Jurkat, Clone E6-1 (cell line): ENCODE measurements around the gene PLXNB3.

Experiments
- DNase-seq: peaks from one replicate; pipeline ENCODE4 v3.0.0-alpha.2; 2011; ENCODE audit warnings: low read depth, low spot score
- H3K4me3 ChIP-seq: 2 replicates; pipeline ENCODE4 v1.5.1; 2011; ENCODE audit warnings: mild to moderate bottlenecking, low read length, control low read depth, moderate library complexity

PLXNB3 gene

DNA sequence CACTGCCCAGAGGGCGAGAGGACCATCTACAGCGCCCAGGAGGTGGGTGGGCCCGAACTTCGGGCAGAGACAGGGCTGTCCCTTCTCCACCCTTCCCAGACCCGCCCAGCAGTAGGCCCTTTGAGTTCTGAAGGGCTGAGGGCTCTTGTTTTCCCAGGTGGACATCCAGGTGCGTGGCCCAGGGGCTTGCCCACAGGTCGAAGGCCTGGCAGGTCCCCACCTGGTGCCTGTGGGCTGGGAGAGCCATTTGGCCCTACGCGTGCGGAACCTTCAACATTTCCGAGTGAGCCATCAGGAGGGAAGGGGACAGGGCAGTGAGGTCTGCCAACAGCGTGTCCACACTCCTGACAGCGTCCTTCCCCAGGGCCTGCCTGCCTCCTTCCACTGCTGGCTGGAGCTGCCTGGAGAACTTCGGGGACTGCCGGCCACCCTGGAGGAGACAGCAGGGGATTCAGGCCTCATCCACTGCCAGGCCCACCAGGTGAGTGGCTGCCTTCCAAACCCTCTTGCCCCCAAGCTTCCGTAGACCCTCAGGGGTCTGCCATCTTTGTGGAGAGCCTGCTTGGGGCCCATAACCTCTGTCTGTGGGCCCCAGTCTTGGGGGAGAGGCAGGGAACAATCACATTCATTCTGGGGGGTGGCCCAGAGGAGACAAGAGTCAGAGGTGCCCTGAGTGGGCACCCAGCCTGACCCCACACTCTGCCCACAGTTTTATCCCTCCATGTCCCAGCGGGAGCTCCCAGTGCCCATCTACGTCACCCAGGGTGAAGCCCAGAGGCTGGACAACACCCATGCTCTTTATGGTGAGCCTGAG is 6.8 kb downstream of the PLXNB3 start:
- no peak for DNase-seq
- H3K4me3 ChIP-seq: no peak overlapping the region

DNA sequence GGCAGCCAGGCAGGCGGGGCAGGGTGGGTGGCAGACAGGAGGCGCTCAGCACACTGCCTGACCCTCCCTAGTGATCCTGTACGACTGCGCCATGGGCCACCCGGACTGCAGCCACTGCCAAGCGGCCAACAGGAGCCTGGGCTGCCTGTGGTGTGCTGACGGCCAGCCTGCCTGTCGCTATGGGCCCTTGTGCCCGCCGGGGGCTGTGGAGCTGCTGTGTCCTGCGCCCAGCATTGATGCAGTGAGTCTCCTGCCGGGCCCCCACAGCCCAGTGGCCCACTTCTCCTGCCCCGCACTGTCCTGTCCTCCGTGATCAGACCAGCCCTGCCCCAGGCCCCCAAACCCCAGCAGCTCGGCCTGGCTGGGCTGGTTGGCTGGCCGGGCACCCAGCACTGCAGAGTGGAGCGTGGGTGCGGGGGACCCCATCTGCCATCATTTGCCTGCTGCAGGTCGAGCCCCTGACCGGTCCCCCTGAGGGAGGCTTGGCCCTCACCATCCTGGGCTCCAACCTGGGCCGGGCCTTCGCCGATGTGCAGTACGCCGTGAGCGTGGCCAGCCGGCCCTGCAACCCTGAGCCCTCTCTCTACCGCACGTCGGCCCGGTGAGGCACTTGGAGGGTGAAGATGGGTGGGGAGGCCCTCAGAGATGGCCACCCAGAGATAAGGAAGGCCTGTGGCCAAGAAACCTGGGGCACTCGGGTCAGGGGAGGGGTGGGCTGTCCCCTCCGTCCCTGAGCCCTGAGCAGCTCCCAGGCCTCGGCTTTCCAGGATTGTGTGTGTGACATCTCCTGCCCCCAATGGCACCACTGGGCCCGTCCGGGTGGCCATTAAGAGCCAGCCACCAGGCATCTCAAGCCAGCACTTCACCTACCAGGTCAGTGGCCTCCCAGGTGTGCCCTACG is 7.6 kb downstream of the PLXNB3 start:
- H3K4me3 ChIP-seq: no peak overlapping the region
- DNase-seq: no peak

DNA sequence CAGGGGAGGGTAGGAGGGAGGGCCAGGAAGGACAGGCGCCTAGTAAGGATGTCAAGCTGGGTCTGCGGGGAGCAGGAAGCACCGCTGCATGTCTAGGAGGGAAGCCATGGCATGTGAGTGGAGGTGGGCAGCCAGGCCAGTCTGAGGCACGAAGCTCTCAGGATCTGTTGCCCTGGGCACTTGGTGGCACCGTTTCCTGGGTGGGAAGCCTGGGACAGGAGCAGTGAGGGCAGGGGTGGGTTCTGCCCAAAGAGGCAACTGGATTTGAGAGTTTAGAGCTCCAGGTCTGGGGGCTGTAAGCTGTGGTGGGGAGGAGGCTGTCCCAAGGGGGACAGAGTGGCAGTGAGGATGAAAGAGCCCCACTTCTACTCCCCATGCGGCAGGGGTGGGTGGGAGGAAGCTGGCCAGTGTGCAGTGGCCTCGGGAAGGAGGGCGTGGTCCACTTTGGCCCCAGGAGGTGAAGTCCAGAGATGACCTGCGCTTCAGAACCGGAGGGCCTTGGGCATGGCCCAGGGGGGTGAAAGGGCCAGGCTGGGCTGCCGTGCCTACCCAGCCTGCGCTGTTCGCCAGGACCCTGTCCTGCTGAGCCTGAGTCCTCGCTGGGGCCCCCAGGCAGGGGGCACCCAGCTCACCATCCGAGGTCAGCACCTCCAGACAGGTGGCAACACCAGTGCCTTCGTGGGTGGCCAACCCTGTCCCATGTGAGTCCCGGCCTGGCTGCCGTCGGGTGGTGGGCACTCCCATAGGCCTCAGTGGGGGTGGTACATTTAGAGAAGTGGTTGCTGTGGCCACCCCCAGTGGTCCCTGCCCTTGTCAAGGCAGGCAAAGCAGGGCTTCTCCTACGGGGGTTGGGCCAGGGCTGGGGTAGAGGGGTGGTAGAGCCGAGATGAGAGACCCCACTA is 8.5 kb downstream of the PLXNB3 start:
- H3K4me3 ChIP-seq: no peak overlapping the region

DNA sequence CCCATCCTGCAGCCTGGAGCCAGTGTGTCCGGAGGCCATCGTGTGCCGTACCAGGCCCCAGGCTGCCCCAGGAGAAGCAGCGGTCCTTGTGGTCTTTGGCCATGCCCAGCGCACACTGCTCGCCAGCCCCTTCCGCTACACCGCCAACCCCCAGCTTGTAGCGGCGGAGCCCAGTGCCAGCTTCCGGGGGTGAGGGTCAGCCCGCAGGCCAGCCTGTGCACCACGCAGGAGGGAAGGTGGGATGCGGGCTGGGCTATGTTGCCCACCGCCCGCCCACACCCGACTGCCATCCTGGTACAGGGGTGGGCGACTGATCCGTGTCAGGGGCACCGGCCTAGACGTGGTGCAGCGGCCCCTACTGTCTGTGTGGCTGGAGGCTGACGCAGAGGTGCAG is 9.2 kb downstream of the PLXNB3 start:
- DNase-seq: no peak

More for the DNA sequence above, 8.5 kb downstream of the PLXNB3 start:
- DNase-seq: no peak

DNA sequence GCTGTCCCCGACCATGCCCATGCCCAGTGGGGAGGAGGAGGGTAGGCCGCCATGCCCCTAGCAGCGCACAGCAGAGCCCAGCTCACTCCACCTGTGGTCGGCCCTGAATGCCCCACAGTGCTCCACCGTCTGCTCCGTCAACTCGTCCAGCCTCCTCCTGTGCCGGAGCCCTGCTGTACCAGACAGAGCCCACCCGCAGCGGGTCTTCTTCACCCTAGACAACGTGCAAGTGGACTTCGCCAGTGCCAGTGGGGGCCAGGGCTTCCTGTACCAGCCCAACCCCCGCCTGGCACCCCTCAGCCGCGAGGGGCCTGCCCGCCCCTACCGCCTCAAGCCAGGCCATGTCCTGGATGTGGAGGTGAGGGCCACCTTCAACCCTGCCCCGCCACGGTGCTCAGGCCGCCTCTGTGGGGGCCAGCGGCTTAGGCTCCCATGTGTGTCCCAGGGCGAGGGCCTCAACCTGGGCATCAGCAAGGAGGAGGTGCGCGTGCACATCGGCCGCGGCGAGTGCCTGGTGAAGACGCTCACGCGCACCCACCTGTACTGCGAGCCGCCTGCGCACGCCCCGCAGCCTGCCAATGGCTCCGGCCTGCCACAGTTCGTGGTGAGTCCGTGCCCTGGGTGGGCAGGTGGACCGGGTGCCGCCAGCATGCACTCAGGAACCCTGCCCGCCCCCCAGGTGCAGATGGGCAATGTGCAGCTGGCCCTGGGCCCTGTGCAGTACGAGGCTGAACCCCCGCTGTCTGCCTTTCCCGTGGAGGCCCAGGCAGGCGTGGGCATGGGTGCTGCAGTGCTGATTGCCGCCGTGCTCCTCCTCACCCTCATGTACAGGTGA is 9.9 kb downstream of the PLXNB3 start:
- DNase-seq: no peak
- H3K4me3 ChIP-seq: no peak overlapping the region

More for the DNA sequence above, 9.2 kb downstream of the PLXNB3 start:
- H3K4me3 ChIP-seq: no peak overlapping the region

DNA sequence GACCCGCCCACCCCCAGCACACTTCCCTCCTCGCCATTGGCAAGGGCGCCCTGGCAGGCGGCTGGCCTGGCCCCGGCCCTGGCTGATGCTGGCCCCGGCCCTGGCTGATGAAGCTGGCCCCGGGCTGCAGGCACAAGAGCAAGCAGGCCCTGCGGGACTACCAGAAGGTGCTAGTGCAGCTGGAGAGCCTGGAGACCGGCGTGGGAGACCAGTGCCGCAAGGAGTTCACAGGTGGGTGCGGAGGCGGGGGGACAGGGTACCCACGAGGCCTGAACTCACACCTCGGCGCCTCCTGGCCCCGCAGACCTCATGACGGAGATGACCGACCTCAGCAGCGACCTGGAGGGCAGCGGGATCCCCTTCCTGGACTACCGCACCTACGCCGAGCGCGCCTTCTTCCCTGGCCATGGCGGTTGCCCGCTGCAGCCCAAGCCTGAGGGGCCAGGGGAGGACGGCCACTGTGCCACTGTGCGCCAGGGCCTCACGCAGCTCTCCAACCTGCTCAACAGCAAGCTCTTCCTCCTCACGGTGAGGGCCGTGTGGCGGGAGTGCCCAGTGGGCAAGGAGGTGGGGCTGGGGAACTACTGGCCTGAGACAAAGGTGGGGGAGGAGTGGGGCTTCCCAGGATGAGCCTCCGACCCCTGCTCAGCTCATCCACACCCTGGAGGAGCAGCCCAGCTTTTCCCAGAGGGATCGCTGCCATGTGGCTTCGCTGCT is 10.7 kb downstream of the PLXNB3 start:
- H3K4me3 ChIP-seq: no peak overlapping the region

DNA sequence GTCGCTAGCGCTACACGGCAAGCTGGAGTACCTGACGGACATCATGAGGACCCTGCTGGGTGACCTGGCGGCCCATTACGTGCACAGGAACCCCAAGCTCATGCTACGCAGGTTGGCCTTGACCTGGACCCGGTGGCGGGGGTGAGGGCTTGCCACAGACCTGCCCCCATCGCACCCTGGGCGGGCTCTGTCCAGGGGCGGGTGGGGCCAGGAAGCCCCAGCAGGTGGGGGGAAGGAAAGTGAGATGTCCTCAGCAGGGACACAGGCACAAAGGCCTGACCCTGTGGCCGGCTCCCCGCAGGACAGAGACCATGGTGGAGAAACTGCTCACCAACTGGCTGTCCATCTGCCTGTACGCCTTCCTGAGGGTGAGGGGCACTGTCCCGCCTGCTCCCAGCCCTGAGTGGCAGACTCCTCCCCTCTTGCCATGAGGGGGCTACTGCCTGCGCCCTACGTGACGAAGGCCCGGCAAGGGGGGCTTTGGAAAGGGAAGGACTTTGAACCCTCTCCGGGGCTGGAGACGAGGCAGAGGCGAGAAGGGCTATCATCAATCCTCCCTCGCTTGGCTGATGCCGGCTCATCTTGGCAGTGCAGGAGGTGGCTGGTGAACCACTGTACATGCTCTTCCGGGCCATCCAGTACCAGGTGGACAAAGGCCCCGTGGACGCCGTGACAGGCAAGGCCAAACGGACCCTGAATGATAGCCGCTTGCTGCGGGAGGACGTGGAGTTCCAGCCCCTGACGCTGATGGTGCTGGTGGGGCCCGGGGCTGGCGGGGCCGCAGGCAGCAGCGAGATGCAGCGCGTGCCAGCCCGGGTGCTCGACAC is 11.5 kb downstream of the PLXNB3 start:
- no peak overlapping the region for H3K4me3 ChIP-seq
- no peak for DNase-seq

More for the DNA sequence above, 10.7 kb downstream of the PLXNB3 start:
- no peak for DNase-seq

DNA sequence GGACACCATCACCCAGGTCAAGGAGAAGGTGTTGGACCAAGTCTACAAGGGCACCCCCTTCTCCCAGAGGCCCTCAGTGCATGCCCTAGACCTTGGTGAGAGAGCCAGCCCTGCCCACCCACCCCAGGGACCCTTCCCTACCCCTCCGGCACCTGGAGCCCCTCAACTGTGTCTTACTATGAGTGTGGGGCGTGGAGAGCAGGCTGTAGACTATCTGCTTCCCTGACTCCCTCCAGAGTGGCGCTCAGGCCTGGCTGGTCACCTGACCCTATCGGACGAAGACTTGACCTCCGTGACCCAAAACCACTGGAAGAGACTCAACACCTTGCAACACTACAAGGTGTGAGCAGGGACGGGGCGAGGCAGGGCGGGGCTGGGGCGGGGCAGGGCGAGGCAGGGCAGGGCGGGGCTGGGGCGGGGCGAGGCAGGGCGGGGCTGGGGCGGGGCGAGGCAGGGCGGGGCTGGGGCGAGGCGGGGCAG is 12.1 kb downstream of the PLXNB3 start:
- DNase-seq: no peak

DNA sequence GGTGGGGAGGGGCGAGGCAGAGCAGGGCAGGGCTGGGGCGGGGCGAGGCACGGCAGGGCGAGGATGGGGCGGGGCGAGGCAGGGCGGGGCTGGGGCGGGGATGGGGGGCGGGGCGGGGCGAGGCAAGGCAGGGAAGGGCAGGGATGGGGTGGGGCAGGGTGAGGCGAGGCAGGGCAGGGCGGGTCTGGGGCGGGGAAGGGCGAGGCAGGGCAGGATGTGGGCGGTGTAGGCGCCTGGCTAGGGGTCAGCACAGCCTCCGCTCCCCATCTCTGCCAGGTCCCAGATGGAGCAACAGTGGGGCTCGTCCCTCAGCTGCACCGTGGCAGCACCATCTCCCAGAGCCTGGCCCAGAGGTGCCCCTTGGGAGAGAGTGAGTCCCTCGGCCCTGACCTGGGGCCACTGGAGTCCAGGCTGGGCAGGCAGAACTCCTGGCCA is 12.6 kb downstream of the PLXNB3 start:
- H3K4me3 ChIP-seq: no peak overlapping the region
- DNase-seq: no peak

More for the DNA sequence above, 12.1 kb downstream of the PLXNB3 start:
- no peak overlapping the region for H3K4me3 ChIP-seq

DNA sequence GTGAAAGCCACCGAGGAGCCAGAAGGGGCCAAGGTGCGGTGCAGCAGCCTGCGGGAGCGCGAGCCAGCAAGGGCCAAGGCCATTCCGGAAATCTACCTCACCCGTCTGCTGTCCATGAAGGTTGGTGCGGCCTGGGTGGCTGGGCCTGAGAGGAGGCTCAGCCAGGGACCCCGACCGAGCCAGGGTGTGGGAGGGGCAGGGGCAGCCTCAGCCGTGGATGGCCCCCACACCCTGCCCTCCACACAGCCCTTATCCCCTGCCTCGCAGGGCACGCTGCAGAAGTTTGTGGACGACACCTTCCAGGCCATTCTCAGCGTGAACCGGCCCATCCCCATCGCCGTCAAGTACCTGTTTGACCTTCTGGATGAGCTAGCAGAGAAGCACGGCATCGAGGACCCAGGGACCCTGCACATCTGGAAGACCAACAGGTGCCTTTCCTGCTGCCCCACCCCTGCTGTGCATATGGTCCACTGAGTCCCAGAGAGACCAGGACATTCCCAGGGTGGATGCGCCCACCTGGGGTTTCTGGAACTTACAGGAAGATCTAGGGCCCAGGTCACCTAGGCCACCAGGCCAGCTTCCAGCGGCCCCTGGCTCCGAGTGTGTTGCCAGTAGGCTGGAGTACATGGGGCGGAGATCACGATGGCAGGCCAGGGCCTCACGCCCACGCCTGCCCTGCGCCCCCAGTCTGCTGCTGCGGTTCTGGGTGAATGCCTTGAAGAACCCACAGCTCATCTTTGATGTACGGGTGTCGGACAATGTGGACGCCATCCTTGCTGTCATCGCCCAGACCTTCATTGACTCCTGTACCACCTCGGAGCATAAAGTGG is 13.4 kb downstream of the PLXNB3 start:
- no peak for DNase-seq
- no peak overlapping the region for H3K4me3 ChIP-seq

DNA sequence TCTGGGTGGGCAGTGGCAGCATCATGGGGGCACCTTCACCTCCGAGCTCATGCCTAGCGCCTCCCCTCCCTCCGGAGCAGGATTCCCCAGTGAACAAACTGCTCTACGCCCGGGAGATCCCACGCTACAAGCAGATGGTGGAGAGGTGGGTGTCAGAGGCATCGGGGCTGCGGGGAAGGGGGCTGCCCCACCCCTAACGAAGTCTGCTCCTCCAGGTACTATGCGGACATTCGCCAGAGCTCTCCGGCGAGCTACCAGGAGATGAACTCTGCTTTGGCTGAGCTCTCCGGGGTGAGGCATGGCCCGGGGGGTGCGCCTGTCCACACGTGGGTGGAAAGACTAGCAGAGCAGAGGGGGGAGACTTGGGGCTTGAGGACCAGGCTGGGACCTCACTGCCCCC is 14.1 kb downstream of the PLXNB3 start:
- DNase-seq: no peak
- H3K4me3 ChIP-seq: no peak overlapping the region

DNA sequence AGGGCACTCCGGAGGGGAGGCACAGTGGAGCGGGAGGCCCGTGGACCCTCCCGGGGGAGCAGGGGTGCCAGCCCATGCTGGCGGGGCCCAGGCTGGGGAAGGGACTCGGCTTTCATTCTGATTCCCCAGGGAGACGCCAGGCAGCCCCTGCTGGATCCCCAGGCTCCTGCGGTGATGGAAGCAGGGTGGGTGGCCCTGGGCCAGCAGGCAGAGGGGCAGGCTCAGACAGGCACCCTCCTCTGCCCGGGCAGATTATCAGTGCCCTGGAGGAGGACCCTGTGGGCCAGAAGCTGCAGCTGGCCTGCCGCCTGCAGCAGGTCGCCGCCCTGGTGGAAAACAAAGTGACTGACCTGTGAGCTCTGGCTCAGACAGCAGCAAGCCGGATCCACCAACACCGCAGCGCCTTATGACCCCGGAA is 14.6 kb downstream of the PLXNB3 start:
- no peak for DNase-seq
- no peak overlapping the region for H3K4me3 ChIP-seq

DNA sequence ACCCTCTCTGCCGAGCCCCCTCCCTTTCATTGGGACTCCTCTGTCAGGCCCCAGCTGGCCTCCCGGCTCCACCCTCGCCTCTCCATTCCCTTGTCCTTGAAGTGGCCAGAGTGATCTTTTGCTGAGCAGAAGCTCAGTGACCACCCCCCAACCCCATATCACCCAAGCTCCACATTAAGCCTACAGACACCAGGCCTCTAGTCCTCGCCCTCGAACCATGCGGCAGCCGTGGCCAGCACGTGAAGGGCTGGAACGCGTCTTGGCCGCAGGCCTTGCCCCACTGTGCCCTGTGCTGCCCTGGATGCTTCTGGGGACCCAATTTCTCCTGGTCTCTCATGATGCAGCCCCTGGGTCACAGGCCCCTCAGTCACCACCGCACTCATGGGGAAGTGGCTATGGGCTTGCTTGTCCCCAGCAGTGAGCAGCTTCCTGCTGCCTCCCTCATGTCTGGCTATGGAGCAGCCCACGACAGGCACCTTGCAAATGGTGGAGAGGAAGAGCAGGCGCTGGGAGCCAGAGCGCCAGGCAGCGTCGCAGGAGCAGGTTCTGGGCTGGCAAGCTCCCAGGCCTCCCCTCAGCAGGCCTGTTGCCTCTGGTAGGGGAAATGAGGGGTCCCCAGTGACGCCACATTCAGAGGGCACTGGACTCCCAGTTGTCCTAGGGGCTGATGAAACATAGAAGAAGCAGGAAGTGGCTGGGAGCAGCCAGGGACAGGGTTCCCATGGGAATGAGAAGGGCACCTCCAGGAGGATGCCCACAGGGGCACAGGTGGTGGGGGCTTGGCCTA is 16.0 kb downstream of the PLXNB3 start:
- no peak overlapping the region for H3K4me3 ChIP-seq
- no peak for DNase-seq

DNA sequence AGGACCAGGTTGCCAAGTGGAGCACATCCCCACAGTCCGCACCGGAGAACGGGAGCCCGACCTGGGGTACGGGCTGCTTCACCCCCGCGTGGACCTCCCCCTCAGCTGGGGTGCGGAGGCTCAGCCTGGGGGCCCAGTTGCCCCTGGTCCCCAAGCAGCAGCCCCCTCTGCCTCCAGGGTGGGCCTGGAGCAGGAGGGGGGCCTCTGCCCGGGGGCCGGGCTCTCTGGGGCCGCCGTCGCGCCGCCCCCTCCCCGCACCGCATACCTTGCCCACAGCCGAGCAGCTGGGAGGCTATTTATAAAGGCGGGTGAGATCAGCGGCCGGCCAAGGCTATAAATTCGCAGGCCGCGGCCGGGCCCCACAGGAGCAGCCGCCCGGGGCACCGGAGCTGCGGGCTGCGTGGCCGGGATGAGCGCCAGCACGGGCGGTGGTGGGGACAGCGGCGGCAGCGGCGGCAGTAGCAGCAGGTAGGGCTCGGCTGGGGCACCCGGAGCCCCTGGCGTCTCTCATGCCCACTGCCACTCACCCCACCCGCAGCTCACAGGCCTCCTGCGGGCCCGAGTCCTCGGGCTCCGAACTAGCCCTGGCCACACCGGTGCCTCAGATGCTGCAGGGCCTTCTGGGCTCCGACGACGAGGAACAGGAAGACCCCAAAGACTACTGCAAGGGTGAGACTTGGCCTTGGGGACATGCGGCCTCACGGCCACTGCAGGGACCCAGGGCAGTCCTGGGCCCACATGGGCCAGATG is 16.8 kb downstream of the PLXNB3 start, which contains the start of gene SRPK3:
Gene SRPK3 (plus strand): TSS at position 364 of the 750 bp plus-strand sequence. CDS start 46 bp downstream, at position 410.
- no peak within 1 kb of the TSS for H3K4me3 ChIP-seq
- DNase-seq: no peak
